OCI-LY3 (cell line): Measurements from ENCODE around the gene FOXO4.

Source experiments
- EZH2phosphoT487 ChIP-seq: fragments of 200-600 bp; shearing (Covaris generic); IDR thresholded peaks from 2 replicates; pipeline ENCODE4 v1.6.1; 2018; ENCODE audit warnings: antibody characterized with exemption, mixed run types, low read depth
- TF ChIP-seq, protein P1 (sequence below): fragments of 200-600, 300-600 bp; sonication (generic); IDR thresholded peaks from 2 replicates; pipeline ENCODE4 v1.5.1; 2014; ENCODE audit warnings: antibody characterized with exemption, low read length, low read depth

DNA sequence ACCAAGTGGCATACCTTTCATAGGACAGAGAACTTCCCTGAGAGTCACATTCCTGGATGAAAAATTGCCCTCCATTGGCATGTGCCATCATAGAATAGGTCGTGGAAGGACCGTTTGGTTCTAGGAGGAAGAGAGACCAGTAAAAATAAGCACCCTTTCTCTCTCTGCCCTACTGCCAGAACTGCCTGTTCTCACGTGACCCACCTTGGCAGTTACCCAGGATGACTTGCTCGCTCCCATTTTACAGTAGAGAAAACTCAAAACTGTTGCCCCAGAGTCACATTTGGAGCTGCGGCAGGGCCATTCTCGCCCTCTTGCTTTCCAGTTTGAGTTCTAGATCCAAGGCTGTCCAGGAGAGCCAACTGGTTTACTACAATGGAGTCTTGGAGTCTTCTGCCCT is 47.9 kb downstream of the FOXO4 start:
- TF ChIP-seq, protein P1, sequence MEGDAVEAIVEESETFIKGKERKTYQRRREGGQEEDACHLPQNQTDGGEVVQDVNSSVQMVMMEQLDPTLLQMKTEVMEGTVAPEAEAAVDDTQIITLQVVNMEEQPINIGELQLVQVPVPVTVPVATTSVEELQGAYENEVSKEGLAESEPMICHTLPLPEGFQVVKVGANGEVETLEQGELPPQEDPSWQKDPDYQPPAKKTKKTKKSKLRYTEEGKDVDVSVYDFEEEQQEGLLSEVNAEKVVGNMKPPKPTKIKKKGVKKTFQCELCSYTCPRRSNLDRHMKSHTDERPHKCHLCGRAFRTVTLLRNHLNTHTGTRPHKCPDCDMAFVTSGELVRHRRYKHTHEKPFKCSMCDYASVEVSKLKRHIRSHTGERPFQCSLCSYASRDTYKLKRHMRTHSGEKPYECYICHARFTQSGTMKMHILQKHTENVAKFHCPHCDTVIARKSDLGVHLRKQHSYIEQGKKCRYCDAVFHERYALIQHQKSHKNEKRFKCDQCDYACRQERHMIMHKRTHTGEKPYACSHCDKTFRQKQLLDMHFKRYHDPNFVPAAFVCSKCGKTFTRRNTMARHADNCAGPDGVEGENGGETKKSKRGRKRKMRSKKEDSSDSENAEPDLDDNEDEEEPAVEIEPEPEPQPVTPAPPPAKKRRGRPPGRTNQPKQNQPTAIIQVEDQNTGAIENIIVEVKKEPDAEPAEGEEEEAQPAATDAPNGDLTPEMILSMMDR, result no peak
- TF ChIP-seq EZH2phosphoT487, result no peak
